Neural crest cell (in vitro differentiated cells): ENCODE measurements around the gene SLIT3. TPM values are rescaled to one million over a fixed set of nuclear protein-coding genes. Genes with fewer than 3 reads are reported as not detected.

ENCODE experiments used
- DNase-seq: peaks from one replicate; pipeline ENCODE4 v3.0.0; 2021; ENCODE audit warnings: low read depth, mixed read lengths, low spot score
- H3K27ac Mint-ChIP-seq: one replicate; pipeline ENCODE4 v1.8.0; 2021; ENCODE audit warnings: mild to moderate bottlenecking, mixed read lengths; ENCODE audit not compliant: unreplicated experiment
- H3K27me3 Mint-ChIP-seq: 2 replicates; pipeline ENCODE4 v1.8.0; 2021; ENCODE audit warnings: low read depth, mild to moderate bottlenecking, mixed read lengths
- H3K36me3 Mint-ChIP-seq: 2 replicates; pipeline ENCODE4 v1.8.0; 2021; ENCODE audit warnings: low read depth, mild to moderate bottlenecking, mixed read lengths
- H3K4me1 Mint-ChIP-seq: 2 replicates; pipeline ENCODE4 v1.8.0; 2021; ENCODE audit warnings: mixed read lengths
- H3K4me3 Mint-ChIP-seq: one replicate; pipeline ENCODE4 v1.8.0; 2021; ENCODE audit warnings: mild to moderate bottlenecking, mixed read lengths
- H3K9me3 Mint-ChIP-seq: 2 replicates; pipeline ENCODE4 v1.8.0; 2021; ENCODE audit warnings: mixed read lengths
- total RNA-seq: library from RNA; stranded (reverse); gene quantifications from 2 replicates; pipeline ENCODE4 v1.2.1, GENCODE V29; 2021
- TF ChIP-seq, protein P1 (sequence below): fragments of 200-600 bp; sonication (generic); conservative IDR thresholded peaks from 2 replicates; pipeline ENCODE4 v1.5.0; 2021; ENCODE audit warnings: antibody characterized with exemption, mild to moderate bottlenecking

Gene SLIT3
- total RNA-seq, 1 donor from 2014 or later: 13.3 TPM

DNA sequence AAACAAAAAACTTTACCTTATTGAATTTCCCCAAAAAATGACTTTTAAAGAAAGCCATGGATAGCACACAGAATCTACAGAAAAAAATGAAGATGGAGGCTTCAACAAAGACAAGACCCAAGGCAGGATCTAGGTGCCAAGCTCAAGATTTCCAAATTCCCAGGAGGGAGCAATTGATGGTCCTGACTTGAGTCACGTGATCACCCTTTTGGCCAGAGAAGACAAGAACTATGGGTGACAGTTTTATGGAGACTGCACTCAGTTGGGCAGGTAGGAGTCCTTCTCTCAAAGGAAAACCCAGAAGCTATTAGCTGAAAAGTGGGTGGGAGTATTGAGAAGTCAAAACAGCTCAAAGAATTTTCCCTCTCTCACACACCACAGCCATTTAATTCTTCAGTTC, 3.2 kb upstream of the SLIT3 start:
- Mint-ChIP-seq H3K9me3 (no peaks in the 10 kb centered on the region), H3K36me3 (no peaks in the 10 kb centered on the region), H3K27me3 (peaks cover 72% of the 10 kb centered on the region), H3K4me3 (no peak overlapping the region), H3K27ac (no peak overlapping the region), H3K4me1 (peaks cover 23% of the 10 kb centered on the region)
- TF ChIP-seq, protein P1, sequence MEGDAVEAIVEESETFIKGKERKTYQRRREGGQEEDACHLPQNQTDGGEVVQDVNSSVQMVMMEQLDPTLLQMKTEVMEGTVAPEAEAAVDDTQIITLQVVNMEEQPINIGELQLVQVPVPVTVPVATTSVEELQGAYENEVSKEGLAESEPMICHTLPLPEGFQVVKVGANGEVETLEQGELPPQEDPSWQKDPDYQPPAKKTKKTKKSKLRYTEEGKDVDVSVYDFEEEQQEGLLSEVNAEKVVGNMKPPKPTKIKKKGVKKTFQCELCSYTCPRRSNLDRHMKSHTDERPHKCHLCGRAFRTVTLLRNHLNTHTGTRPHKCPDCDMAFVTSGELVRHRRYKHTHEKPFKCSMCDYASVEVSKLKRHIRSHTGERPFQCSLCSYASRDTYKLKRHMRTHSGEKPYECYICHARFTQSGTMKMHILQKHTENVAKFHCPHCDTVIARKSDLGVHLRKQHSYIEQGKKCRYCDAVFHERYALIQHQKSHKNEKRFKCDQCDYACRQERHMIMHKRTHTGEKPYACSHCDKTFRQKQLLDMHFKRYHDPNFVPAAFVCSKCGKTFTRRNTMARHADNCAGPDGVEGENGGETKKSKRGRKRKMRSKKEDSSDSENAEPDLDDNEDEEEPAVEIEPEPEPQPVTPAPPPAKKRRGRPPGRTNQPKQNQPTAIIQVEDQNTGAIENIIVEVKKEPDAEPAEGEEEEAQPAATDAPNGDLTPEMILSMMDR: no peak
- DNase-seq: no peak

DNA sequence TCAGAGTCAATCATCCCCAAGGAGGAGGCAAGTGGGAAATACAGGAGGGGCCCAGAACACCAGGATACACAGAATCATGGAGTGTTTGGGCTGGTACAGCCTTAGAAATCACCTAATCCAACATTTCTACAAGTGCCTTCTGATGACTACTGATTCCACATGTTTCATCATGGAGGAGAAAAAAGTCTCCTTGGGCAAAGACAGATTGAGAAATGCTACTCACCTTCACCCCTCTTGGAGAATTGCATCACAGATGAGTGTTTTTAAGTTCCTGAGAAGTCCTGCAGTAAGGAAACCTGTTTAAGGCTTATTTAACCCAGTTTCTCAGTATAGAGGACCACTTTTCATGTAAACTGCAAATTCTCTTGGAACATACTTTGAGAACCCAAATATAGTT, 2.2 kb upstream of the SLIT3 start:
- no peak for DNase-seq
- H3K4me1 Mint-ChIP-seq: peaks cover 23% of the 10 kb centered on the region
- H3K27ac Mint-ChIP-seq: no peak overlapping the region
- TF ChIP-seq, protein P1: no peak
- no peak overlapping the region for H3K4me3 Mint-ChIP-seq
- no peaks in the 10 kb centered on the region for H3K9me3 Mint-ChIP-seq
- no peaks in the 10 kb centered on the region for H3K36me3 Mint-ChIP-seq
- H3K27me3 Mint-ChIP-seq: peaks cover 78% of the 10 kb centered on the region

DNA sequence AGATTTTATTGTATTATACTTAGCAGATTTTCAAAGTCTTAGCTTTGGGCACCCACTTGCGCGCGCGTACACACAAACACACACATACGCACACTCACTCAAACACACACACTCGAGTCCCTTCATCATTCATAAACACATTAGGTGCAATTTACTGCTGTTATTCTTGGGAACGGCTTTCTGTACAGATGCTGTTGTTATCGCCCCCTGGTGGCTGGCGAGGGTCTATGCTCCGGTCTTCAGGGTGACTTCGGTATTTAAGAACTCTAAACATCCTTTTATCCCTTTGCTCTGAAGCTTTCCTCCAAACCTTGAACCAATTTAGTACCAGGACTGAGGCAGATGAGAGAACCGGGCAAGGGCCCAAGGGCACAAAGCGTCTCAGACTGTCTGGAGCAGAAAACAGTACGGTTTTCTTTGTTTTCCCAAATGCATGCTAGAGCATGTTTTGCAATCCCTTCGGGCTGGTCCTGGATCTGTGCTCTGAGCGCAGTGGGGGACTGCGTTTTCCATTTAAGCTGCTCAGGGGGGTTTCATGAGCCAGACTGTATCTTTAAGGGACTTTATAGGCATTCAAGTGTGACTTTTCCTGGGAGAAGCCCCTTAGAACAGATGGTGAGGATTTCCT, 1.7 kb upstream of the SLIT3 start:
- Mint-ChIP-seq H3K4me3 (peak overlapping the region; percentile 82), H3K4me1 (peaks cover 23% of the 10 kb centered on the region), H3K36me3 (no peaks in the 10 kb centered on the region), H3K27ac (no peak overlapping the region), H3K27me3 (peaks cover 79% of the 10 kb centered on the region), H3K9me3 (no peaks in the 10 kb centered on the region)
- TF ChIP-seq, protein P1: peak; percentile 96
- peak; percentile 90 for DNase-seq

DNA sequence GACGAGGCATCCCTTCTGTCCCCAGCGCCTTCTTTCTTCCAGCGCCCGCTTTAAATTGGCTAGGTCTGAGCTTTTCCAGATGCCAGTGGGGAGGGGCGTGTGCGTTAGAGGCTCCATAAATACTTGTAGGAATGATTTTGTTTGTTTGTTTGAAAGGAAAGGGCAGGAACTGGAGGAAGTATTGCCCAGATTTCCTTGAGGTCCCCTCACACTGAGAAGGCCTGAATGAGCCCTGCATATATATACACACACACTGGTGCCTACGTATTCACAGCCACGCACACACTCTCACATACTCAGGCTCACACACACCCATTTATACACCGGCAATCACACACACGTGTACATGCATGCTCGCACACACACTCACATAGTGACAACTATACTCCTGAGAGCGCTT, 1.0 kb upstream of the SLIT3 start:
- H3K9me3 Mint-ChIP-seq: no peaks in the 10 kb centered on the region
- H3K27me3 Mint-ChIP-seq: peaks cover 81% of the 10 kb centered on the region
- no peak for DNase-seq
- H3K36me3 Mint-ChIP-seq: no peaks in the 10 kb centered on the region
- peak overlapping the region; percentile 82 for H3K4me3 Mint-ChIP-seq
- H3K4me1 Mint-ChIP-seq: peaks cover 23% of the 10 kb centered on the region
- H3K27ac Mint-ChIP-seq: no peak overlapping the region
- TF ChIP-seq, protein P1: no peak

DNA sequence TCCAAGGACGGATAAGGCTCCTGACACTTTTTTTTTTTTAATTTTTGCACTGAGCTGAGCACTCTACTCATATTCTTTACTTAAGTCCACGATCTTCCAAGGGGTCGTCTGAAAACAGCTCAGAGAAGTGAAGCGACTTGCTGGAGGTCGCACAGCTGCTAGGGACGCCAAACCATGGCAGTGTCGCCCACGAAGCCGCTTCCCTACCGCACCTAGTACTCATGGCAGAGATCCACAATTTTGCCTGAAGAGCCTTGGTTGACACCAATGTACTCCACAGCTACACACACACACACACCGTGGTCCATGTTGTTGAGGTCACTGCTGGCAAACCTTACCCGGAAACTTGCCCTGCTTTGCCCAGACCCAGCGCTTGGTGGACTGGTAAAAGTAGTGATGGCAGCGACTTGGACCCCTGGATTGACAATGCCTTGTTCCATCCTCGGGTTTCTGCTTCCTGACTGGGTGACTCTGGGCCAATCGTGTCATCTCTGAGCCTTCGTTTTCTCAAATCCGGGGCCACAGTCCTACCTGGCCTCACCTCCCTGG, 521 bp upstream of the SLIT3 start:
- Mint-ChIP-seq H3K36me3 (no peaks in the 10 kb centered on the region), H3K9me3 (no peaks in the 10 kb centered on the region), H3K4me1 (peaks cover 23% of the 10 kb centered on the region), H3K27me3 (peaks cover 85% of the 10 kb centered on the region), H3K27ac (no peak overlapping the region), H3K4me3 (peak overlapping the region; percentile 82)
- TF ChIP-seq, protein P1: no peak
- DNase-seq: no peak
